BJ (cell line): ENCODE measurements around the gene PDZD2. TPM values are rescaled to one million over a fixed set of nuclear protein-coding genes. Genes with fewer than 3 reads are reported as not detected.
A peak's percentile ranks its signal among the peaks of the same experiment; 100 is the strongest.

Experiments
- CTCF ChIA-PET: fragments of 350-600 bp; formaldehyde crosslinking; extraction: SDS; loops from one replicate; lab custom pipeline; 2021; ENCODE audit warnings: antibody characterized with exemption, inconsistent platforms; lab: Yijun Ruan, JAX
- POLR2A ChIA-PET: fragments of 300-600 bp; sonication (Branson Sonifier 250); formaldehyde crosslinking; extraction: SDS; loops from one replicate; lab custom pipeline; 2021; ENCODE audit warnings: antibody characterized with exemption; lab: Charles Lee
- DNase-seq: peaks from one replicate; pipeline ENCODE4 v3.0.0-alpha.2; 2011; ENCODE audit warnings: low read depth
- H3K27me3 ChIP-seq: 2 replicates; pipeline ENCODE4 v1.6.0; 2011; ENCODE audit warnings: low read length; ENCODE audit not compliant: control insufficient read depth, insufficient read depth
- H3K36me3 ChIP-seq: 2 replicates; pipeline ENCODE4 v1.5.1; 2011; ENCODE audit warnings: low read length; ENCODE audit not compliant: control insufficient read depth, insufficient read depth
- H3K4me3 ChIP-seq: 2 replicates; pipeline ENCODE4 v1.5.1; 2011; ENCODE audit warnings: low read depth, mild to moderate bottlenecking, control low read depth, low read length
- polyA plus RNA-seq: library from polyadenylated mRNA; depleted of rRNA; stranded (reverse); fragments of >200 nt; gene quantifications from 2 replicates; pipeline ENCODE4 v1.2.3, GENCODE V29; 2011
- TF ChIP-seq, protein P1 (sequence below): IDR thresholded peaks from 2 replicates; pipeline ENCODE4 v1.5.1; 2011; ENCODE audit warnings: low read depth, mild to moderate bottlenecking, control low read depth, inconsistent platforms, low read length, moderate library complexity; ENCODE audit not compliant: insufficient read depth

PDZD2 gene
- polyA plus RNA-seq, 1 experiment: 0.06 TPM

DNA sequence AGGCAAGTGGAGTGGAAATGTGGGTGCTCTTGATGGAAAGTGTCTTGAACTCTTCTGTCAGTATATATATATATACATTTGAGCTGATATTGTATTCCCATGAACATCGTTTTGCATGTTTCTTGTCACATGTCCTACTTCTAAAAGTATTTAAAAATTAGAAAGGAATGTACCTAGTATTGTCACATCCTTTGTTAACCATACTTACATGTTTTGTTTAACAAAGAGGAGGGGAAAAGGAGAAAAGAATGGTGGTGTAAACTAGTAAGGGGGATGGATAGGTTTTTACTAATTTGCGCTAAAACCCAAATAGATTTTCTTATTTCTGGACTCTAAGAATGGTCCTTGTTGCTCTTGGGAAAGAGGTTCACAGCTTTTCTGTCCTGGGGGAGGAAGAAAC is 353.4 kb downstream of the PDZD2 start:
- no peak for DNase-seq
- TF ChIP-seq, protein P1, sequence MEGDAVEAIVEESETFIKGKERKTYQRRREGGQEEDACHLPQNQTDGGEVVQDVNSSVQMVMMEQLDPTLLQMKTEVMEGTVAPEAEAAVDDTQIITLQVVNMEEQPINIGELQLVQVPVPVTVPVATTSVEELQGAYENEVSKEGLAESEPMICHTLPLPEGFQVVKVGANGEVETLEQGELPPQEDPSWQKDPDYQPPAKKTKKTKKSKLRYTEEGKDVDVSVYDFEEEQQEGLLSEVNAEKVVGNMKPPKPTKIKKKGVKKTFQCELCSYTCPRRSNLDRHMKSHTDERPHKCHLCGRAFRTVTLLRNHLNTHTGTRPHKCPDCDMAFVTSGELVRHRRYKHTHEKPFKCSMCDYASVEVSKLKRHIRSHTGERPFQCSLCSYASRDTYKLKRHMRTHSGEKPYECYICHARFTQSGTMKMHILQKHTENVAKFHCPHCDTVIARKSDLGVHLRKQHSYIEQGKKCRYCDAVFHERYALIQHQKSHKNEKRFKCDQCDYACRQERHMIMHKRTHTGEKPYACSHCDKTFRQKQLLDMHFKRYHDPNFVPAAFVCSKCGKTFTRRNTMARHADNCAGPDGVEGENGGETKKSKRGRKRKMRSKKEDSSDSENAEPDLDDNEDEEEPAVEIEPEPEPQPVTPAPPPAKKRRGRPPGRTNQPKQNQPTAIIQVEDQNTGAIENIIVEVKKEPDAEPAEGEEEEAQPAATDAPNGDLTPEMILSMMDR: no peak
- Histone ChIP-seq H3K27me3 (no peaks in the 10 kb centered on the region; the same call in 1 of the 2 replicates), H3K36me3 (no peaks in the 10 kb centered on the region), H3K4me3 (no peak overlapping the region)
- ChIA-PET POLR2A (no interaction called here), CTCF (no interaction called here)

DNA sequence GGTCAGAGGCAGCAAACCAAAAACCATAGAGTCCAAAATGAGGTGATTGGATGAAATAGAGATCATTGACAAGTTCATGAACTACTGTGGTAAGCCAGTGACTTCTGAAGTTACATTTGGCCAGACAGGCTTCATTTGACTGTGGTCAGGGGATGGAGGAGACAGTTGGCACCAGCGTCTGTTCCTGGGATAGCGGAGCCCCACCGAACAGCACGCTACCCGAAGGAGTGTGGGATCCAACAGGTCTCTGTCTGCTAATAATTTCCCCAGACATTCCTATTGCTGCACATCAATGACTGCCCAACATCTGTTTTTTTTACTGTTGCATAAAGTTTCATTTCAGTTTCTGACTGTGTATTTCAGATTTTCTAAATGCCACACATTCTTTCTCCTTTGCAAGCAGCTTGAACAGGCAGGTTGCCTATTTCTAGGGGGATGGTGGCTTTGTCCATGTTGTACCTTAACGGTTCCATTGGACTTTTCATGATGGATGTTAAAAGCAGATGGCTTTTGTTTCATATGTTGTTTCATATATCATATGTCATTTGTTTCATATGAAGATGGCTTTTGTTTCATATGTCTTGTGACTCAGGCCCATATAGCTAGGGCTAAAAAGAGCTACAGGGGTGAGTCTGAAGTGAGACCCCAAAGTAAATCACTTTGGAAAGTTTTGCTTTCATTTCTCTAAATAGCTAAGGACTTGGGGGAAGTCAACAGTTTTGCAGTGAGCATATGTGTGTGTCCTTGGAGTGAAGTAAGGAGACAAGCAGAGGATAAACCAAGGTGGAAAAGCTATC is 354.4 kb downstream of the PDZD2 start:
- no peak overlapping the region for H3K4me3 ChIP-seq
- CTCF ChIA-PET: interaction anchor here (1.0 kb wide), 2 partner anchors 83 to 182 kb away, joined by 3 to 4 read pairs; no protein-coding TSS in a partner anchor
- peak; percentile 60 for DNase-seq
- TF ChIP-seq, protein P1: no peak
- no peaks in the 10 kb centered on the region for H3K36me3 ChIP-seq
- no peaks in the 10 kb centered on the region; the same call in 1 of the 2 replicates for H3K27me3 ChIP-seq
- POLR2A ChIA-PET: no interaction called here

DNA sequence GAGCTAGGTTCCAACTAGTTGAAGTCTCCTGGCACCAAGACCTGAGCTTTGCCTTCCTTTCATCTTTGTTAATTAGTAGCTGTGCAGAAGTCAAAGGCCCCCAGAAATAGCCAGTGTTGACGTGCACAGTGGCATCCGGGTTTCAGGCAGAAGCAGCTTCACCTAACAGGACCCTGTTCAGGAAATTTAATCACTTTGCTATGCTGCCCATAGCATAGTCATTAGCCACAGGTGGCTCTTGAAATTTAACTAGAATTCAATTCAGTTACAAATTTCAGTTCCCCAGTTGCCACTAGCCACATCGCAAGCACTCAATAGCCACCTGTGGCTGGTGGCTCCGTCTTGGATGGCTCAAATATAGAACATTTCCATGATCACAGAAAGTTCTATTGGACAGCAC is 356.1 kb downstream of the PDZD2 start:
- Histone ChIP-seq H3K4me3 (no peak overlapping the region), H3K27me3 (no peaks in the 10 kb centered on the region; the same call in 1 of the 2 replicates), H3K36me3 (no peaks in the 10 kb centered on the region)
- ChIA-PET CTCF (interaction anchor here (0.6 kb wide), 1 partner anchor 194 kb away, joined by 3 read pairs; no protein-coding TSS in a partner anchor), POLR2A (no interaction called here)
- TF ChIP-seq, protein P1: no peak
- DNase-seq: no peak

DNA sequence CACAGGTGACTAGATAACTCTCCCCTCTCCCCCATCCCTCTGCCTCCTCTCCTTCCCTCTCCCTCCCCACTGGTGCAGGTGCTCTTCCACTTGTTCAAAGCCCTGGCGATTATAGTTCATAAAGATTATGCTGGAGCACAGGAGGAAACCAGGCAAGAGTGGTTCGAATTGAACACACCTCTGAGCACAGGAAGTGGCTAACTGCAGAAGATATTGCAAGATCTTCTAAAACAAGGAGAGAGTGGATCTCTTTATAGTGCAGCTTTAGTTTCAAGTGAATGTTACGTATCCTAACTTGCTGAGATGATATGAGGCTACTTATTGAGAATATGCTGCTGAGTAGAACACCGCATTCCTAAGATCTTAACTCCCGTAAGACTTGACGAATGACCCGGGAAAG is 356.8 kb downstream of the PDZD2 start:
- Histone ChIP-seq H3K36me3 (no peaks in the 10 kb centered on the region), H3K27me3 (no peaks in the 10 kb centered on the region; the same call in 1 of the 2 replicates), H3K4me3 (no peak overlapping the region)
- ChIA-PET CTCF (no interaction called here), POLR2A (no interaction called here)
- TF ChIP-seq, protein P1: no peak
- DNase-seq: no peak

DNA sequence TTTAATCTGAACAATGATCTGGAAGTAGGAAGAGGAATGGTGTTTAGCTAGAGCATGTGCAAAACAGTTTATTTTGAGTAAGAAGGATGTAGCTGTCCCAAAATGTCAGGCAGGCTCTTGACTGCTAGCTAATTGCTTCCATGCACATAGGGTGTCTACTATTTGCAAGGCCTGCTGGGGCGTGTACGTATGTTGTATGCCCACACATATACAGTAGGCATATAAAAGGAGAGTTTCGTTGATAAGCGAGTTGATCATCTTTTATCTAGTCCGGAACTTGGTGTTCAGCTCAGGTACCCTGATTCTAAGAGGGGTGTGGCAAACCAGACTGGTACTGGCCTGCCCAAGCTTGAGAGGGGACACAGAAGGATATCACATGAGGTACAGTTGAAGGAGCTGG is 358.0 kb downstream of the PDZD2 start:
- H3K36me3 ChIP-seq: no peaks in the 10 kb centered on the region
- CTCF ChIA-PET: interaction anchor here (1.6 kb wide), 1 partner anchor 9 kb away, joined by 3 read pairs; no protein-coding TSS in a partner anchor
- no peaks in the 10 kb centered on the region; the same call in 1 of the 2 replicates for H3K27me3 ChIP-seq
- POLR2A ChIA-PET: no interaction called here
- TF ChIP-seq, protein P1: no peak
- DNase-seq: no peak
- H3K4me3 ChIP-seq: no peak overlapping the region
